ENCODE data around the gene IFNLR1. TPM values are rescaled to one million over a fixed set of nuclear protein-coding genes. Genes with fewer than 3 reads are reported as not detected.

Gene IFNLR1
- polyA plus RNA-seq, 1 donor (not counting 4 experiments of a cell fraction or from before 2014, with no cell fraction given): 3.4 TPM

DNA sequence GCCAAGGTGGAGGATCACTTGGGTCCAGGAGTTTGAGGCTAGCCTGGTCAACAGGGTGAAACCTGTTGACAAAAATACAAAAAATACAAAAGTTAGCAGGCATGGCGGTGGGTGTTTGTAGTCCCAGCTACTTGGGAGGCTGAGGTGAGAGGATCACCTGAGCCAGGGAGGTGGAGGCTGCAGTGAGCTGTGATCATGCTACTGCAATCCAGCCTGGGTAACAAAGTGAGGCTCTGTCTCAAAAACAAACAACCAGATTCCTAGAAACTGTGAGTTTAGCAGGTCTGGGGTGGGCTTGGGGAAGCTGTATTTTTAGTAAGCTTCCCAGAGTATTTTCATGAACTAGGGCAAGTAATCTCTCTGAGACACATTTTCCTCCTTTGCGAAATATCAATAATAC lies 70.0 kb downstream of the IFNLR1 start:
- Histone ChIP-seq H3K9me1 (ENCODE audit: control insufficient read depth, extremely low read depth, insufficient read depth, low read length) (no peaks in the 10 kb centered on the region), H3K4me3 (ENCODE audit: control insufficient read depth in 2 of 3, extremely low read depth in 1 of 3, insufficient read depth in 2 of 3, low read depth in 1 of 3, low read length in 3 of 3) (no peak overlapping the region), H3K27me3 (ENCODE audit: control insufficient read depth, extremely low read depth, insufficient read depth, low read length) (no peaks in the 10 kb centered on the region), H3K27ac (ENCODE audit: control insufficient read depth, insufficient read depth, low read length) (no peak overlapping the region), H3K9me3 (ENCODE audit: control insufficient read depth, low read depth, low read length) (no peaks in the 10 kb centered on the region), H3K36me3 (ENCODE audit: control insufficient read depth in 2 of 2, extremely low read depth in 1 of 2, insufficient read depth in 2 of 2, low read length in 2 of 2) (no peaks in the 10 kb centered on the region), H3K4me2 (ENCODE audit: control insufficient read depth, extremely low read depth, insufficient read depth, low read depth, low read length) (peak overlapping the region; percentile 15), H4K20me1 (ENCODE audit: control insufficient read depth, extremely low read depth, insufficient read depth, low read length) (no peaks in the 10 kb centered on the region), H3K9ac (ENCODE audit: control insufficient read depth, extremely low read depth, insufficient read depth, low read length) (no peak overlapping the region), H3K79me2 (ENCODE audit: control insufficient read depth, insufficient read depth, low read length) (no peaks in the 10 kb centered on the region), H2AFZ (ENCODE audit: control insufficient read depth, low read length) (no peak overlapping the region), H3K4me1 (ENCODE audit: control insufficient read depth, extremely low read depth, insufficient read depth, low read length) (peaks cover 39% of the 10 kb centered on the region)
- TF ChIP-seq, protein P1, sequence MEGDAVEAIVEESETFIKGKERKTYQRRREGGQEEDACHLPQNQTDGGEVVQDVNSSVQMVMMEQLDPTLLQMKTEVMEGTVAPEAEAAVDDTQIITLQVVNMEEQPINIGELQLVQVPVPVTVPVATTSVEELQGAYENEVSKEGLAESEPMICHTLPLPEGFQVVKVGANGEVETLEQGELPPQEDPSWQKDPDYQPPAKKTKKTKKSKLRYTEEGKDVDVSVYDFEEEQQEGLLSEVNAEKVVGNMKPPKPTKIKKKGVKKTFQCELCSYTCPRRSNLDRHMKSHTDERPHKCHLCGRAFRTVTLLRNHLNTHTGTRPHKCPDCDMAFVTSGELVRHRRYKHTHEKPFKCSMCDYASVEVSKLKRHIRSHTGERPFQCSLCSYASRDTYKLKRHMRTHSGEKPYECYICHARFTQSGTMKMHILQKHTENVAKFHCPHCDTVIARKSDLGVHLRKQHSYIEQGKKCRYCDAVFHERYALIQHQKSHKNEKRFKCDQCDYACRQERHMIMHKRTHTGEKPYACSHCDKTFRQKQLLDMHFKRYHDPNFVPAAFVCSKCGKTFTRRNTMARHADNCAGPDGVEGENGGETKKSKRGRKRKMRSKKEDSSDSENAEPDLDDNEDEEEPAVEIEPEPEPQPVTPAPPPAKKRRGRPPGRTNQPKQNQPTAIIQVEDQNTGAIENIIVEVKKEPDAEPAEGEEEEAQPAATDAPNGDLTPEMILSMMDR (optimal IDR thresholded peaks at IDR 0.05 in 1 of 3, IDR thresholded peaks at IDR 0.05 in 1 of 3, conservative IDR thresholded peaks at IDR 0.05 in 1 of 3; ENCODE audit: extremely low read depth in 1 of 3, insufficient read depth in 2 of 3, low read length in 3 of 3): no peak
- no peak for TF ChIP-seq EZH2 (IDR thresholded peaks at IDR 0.05; ENCODE audit: low read length)
- no peak for DNase-seq (ENCODE audit: low read depth, low spot score)
- no peak for FAIRE-seq
- dilution Hi-C loops (cut with MboI; ENCODE audit: extremely low pct_ligation_motif_present, low sequenced_read_pairs): no loop called here

DNA sequence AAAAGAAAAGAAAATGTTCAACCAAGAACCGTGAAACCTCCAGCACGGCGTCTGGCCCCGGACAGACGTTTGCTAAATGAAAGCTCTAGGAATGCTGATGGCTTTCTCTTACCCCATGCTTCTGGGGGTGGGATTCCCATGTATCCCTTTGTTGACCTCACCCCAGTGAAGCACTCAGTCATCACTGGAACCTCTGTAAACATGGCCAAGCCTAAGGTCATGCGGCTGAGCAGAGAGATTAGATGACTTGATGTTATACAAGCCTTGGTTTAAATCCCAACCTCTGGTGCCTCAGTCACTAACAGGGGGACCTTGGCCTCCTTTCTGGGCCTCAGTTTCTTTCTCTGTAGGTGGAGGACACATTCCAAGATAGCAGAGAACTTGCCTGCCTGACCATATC lies 72.3 kb downstream of the IFNLR1 start:
- Histone ChIP-seq H3K9me3 (ENCODE audit: control insufficient read depth, low read depth, low read length) (no peaks in the 10 kb centered on the region), H3K79me2 (ENCODE audit: control insufficient read depth, insufficient read depth, low read length) (no peaks in the 10 kb centered on the region), H3K4me3 (ENCODE audit: control insufficient read depth in 2 of 3, extremely low read depth in 1 of 3, insufficient read depth in 2 of 3, low read depth in 1 of 3, low read length in 3 of 3) (no peak overlapping the region), H3K36me3 (ENCODE audit: control insufficient read depth in 2 of 2, extremely low read depth in 1 of 2, insufficient read depth in 2 of 2, low read length in 2 of 2) (no peaks in the 10 kb centered on the region), H3K9ac (ENCODE audit: control insufficient read depth, extremely low read depth, insufficient read depth, low read length) (no peak overlapping the region), H3K9me1 (ENCODE audit: control insufficient read depth, extremely low read depth, insufficient read depth, low read length) (no peaks in the 10 kb centered on the region), H3K4me1 (ENCODE audit: control insufficient read depth, extremely low read depth, insufficient read depth, low read length) (peaks cover 41% of the 10 kb centered on the region), H3K27ac (ENCODE audit: control insufficient read depth, insufficient read depth, low read length) (no peak overlapping the region), H4K20me1 (ENCODE audit: control insufficient read depth, extremely low read depth, insufficient read depth, low read length) (no peaks in the 10 kb centered on the region), H3K27me3 (ENCODE audit: control insufficient read depth, extremely low read depth, insufficient read depth, low read length) (no peaks in the 10 kb centered on the region), H2AFZ (ENCODE audit: control insufficient read depth, low read length) (no peak overlapping the region), H3K4me2 (ENCODE audit: control insufficient read depth, extremely low read depth, insufficient read depth, low read depth, low read length) (no peak overlapping the region)
- TF ChIP-seq EZH2 (IDR thresholded peaks at IDR 0.05; ENCODE audit: low read length): no peak
- TF ChIP-seq, protein P1 (optimal IDR thresholded peaks at IDR 0.05 in 1 of 3, IDR thresholded peaks at IDR 0.05 in 1 of 3, conservative IDR thresholded peaks at IDR 0.05 in 1 of 3; ENCODE audit: extremely low read depth in 1 of 3, insufficient read depth in 2 of 3, low read length in 3 of 3): no peak
- no peak for DNase-seq (ENCODE audit: low read depth, low spot score)
- dilution Hi-C loops (cut with MboI; ENCODE audit: extremely low pct_ligation_motif_present, low sequenced_read_pairs): no loop called here
- FAIRE-seq: no peak
